ENCODE measurements around the gene CEACAM4. TPM values are rescaled to one million over a fixed set of nuclear protein-coding genes. Genes with fewer than 3 reads are reported as not detected.
A peak's percentile ranks its signal among the peaks of the same experiment; 100 is the strongest.

Gene CEACAM4
- total RNA-seq, 1 donor from 2014 or later = not detected

- DNase-seq = no peak
- Mint-ChIP-seq H3K4me1 (ENCODE audit: low read depth, unreplicated experiment) (no peaks in the 10 kb centered on the region), H3K27ac (ENCODE audit: unreplicated experiment) (no peak overlapping the region), H3K9me3 (ENCODE audit: unreplicated experiment) (peaks cover 2% of the 10 kb centered on the region), H3K4me3 (ENCODE audit: unreplicated experiment) (no peak overlapping the region), H3K27me3 (ENCODE audit: unreplicated experiment) (peaks cover 2% of the 10 kb centered on the region), H3K36me3 (ENCODE audit: unreplicated experiment) (no peaks in the 10 kb centered on the region)
- TF ChIP-seq CTCF (IDR thresholded peaks at IDR 0.05; ENCODE audit: partially characterized antibody, unreplicated experiment) = no peak
Observed at GRCh38 chr19:41606215-41606837, 20.5 kb downstream of the CEACAM4 start.

- Mint-ChIP-seq H3K27me3 (ENCODE audit: unreplicated experiment) (peaks cover 2% of the 10 kb centered on the region), H3K4me1 (ENCODE audit: low read depth, unreplicated experiment) (no peaks in the 10 kb centered on the region), H3K4me3 (ENCODE audit: unreplicated experiment) (no peak overlapping the region)
Observed at GRCh38 chr19:41604831-41605230, 22.0 kb downstream of the CEACAM4 start.

GRCh38 chr19:41601771-41602170, 25.1 kb downstream of the CEACAM4 start:
- H3K27ac Mint-ChIP-seq (ENCODE audit: unreplicated experiment) = no peak overlapping the region
- no peaks in the 10 kb centered on the region for H3K4me1 Mint-ChIP-seq (ENCODE audit: low read depth, unreplicated experiment)
- H3K36me3 Mint-ChIP-seq (ENCODE audit: unreplicated experiment) = no peaks in the 10 kb centered on the region
- no peak for DNase-seq
- H3K27me3 Mint-ChIP-seq (ENCODE audit: unreplicated experiment) = peaks cover 5% of the 10 kb centered on the region
- no peak for TF ChIP-seq CTCF (IDR thresholded peaks at IDR 0.05; ENCODE audit: partially characterized antibody, unreplicated experiment)
- peaks cover 2% of the 10 kb centered on the region for H3K9me3 Mint-ChIP-seq (ENCODE audit: unreplicated experiment)
- H3K4me3 Mint-ChIP-seq (ENCODE audit: unreplicated experiment) = no peak overlapping the region

More at GRCh38 chr19:41604831-41605230, 22.0 kb downstream of the CEACAM4 start:
- no peak for DNase-seq
- Mint-ChIP-seq H3K27ac (ENCODE audit: unreplicated experiment) (no peak overlapping the region), H3K36me3 (ENCODE audit: unreplicated experiment) (no peaks in the 10 kb centered on the region), H3K9me3 (ENCODE audit: unreplicated experiment) (peaks cover 2% of the 10 kb centered on the region)
- TF ChIP-seq CTCF (IDR thresholded peaks at IDR 0.05; ENCODE audit: partially characterized antibody, unreplicated experiment) = no peak

DNA sequence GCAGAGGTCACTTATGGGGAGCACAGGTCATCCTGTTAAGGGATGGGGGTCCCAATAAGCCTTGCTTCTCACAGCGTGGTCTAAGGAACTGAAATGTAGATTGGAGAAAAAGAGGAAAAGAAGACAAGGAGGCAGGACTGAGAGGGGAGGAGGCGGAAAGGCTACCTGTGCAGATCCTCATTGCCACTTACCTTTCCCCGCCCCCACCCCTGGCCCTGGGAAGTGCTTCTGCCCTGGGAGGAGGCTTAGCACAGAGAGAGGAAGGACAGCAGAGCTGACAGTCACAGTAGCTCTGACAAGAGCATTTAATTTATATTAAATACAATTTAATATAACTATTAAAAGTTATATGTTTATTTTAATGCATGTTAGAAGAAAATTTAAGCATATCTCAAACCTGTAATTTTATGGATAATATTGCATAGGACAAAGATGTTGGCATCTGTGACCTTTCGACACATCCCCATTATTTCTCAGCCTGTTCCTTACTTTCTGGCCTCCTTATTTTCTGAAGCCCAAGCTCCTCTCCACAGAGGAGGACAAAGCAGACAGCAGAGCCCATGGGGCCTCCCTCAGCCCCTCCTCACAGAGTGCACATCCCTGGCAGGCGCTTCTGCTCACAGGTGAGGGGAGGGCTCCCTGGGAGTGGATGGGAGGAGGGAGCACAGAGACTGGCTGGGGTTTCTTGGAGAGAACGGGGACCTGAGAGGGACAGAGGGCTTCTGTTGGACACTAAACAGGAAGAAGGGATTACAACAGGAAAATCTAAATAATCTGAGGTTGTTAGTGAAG, 27.5 kb downstream of the CEACAM4 start:
- no peak for DNase-seq
- Mint-ChIP-seq H3K9me3 (ENCODE audit: unreplicated experiment) (peaks cover 2% of the 10 kb centered on the region), H3K4me1 (ENCODE audit: low read depth, unreplicated experiment) (no peaks in the 10 kb centered on the region), H3K27me3 (ENCODE audit: unreplicated experiment) (peaks cover 4% of the 10 kb centered on the region), H3K36me3 (ENCODE audit: unreplicated experiment) (no peaks in the 10 kb centered on the region), H3K4me3 (ENCODE audit: unreplicated experiment) (no peak overlapping the region), H3K27ac (ENCODE audit: unreplicated experiment) (no peak overlapping the region)
- no peak for TF ChIP-seq CTCF (IDR thresholded peaks at IDR 0.05; ENCODE audit: partially characterized antibody, unreplicated experiment)

DNA sequence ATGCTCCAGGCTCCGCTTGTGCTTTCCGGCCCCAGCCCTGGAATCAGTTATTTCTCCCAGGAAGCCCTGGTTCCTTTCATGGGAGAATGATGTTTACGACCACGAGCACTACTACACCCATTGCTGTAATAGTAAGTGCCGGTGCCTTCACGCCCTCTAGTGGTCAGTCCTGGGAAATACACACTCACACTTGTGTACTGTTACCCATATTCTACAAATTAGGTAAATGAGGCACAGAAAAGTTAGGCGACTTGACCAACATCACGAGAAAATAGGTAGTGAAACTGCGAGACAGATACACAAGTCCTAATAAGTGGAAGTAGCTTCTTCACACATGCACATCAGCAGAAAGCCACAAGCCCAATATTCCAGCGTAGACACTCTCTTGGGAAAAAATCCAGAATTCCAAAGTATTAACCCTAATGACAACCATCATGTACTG, 29.3 kb downstream of the CEACAM4 start:
- Mint-ChIP-seq H3K36me3 (ENCODE audit: unreplicated experiment) (no peaks in the 10 kb centered on the region), H3K27ac (ENCODE audit: unreplicated experiment) (no peak overlapping the region), H3K9me3 (ENCODE audit: unreplicated experiment) (no peaks in the 10 kb centered on the region), H3K4me1 (ENCODE audit: low read depth, unreplicated experiment) (no peaks in the 10 kb centered on the region), H3K27me3 (ENCODE audit: unreplicated experiment) (peaks cover 4% of the 10 kb centered on the region), H3K4me3 (ENCODE audit: unreplicated experiment) (peak overlapping the region; percentile 6)
- peak; percentile 75 for DNase-seq
- TF ChIP-seq CTCF (IDR thresholded peaks at IDR 0.05; ENCODE audit: partially characterized antibody, unreplicated experiment) = peak; percentile 97

All from glutamatergic neuron (in vitro differentiated cells).